Measurements from ENCODE around the gene CGREF1. TPM values are rescaled to one million over a fixed set of nuclear protein-coding genes. Genes with fewer than 3 reads are reported as not detected.

CGREF1 gene
- total RNA-seq, 1 experiment from 2014 or later: 4.0 TPM

DNA sequence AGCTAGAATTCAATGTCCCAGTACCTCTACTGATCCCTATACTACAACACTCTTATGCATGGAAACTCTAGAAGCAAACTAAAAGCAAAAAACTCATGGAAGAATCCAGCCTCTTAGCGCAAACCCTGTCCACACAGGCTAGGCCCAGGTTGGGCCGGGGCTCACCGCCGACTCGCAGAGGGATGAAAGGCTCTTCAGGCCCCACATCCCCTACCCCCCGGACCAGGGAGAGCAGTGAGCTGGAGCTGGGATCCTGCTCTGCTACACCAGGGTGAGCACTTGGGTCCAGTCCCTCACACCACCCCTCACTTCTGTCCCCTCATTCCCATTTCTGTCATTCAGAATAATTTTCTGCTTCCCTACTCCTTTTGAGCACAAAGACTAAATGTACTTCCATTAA is 49.5 kb downstream of the CGREF1 start:
- no peak overlapping the region for H3K27ac ChIP-seq (ENCODE audit: low read depth, low read length)
- ChIA-PET RAD21 (ENCODE audit: low non-redundant PET in 1 of 2, low total read pairs in 2 of 2, uncharacterized antibody in 2 of 2, unreplicated experiment in 2 of 2) (no interaction called here), CTCF (no interaction called here), POLR2A (no interaction called here)
- peaks cover 16 to 17% of the 10 kb centered on the region in 2 experiments; a peak in 3 of 4 replicates for H3K36me3 ChIP-seq (ENCODE audit: control insufficient read depth in 1 of 2, insufficient read depth in 2 of 2, low read length in 2 of 2)
- no peaks in the 10 kb centered on the region for H3K9me2 ChIP-seq (ENCODE audit: insufficient read depth)
- no peaks in the 10 kb centered on the region for H4K20me1 ChIP-seq (ENCODE audit: insufficient read depth)
- intact Hi-C loops (cut with micrococcal nuclease): no loop called here
- no TSS peak for BruUV-seq (replicated peaks)
- H3K27me3 ChIP-seq (ENCODE audit: insufficient read depth, low read length): no peaks in the 10 kb centered on the region
- ATAC-seq (no peak), DNase-seq (ENCODE audit: low read depth, low spot score) (no peak)
- no peaks in the 10 kb centered on the region for H3K9me3 ChIP-seq (ENCODE audit: control insufficient read depth in 1 of 2, insufficient read depth in 1 of 2, low read depth in 1 of 2, low read length in 2 of 2)
- H3K4me1 ChIP-seq (ENCODE audit: control insufficient read depth in 1 of 2, insufficient read depth in 2 of 2, low read length in 2 of 2): peaks cover 7 to 18% of the 10 kb centered on the region in 2 experiments
- no peak for TF ChIP-seq EGR1 (IDR thresholded peaks at IDR 0.05; ENCODE audit: low read depth)
- TF ChIP-seq SIN3A (IDR thresholded peaks at IDR 0.05; ENCODE audit: low read depth): no peak
- TF ChIP-seq, protein P1, sequence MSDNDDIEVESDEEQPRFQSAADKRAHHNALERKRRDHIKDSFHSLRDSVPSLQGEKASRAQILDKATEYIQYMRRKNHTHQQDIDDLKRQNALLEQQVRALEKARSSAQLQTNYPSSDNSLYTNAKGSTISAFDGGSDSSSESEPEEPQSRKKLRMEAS (IDR thresholded peaks at IDR 0.05): no peak
- no peak for TF ChIP-seq POLR2AphosphoS5 (IDR thresholded peaks at IDR 0.05; ENCODE audit: low read depth, low read length)
- TF ChIP-seq ZFX (IDR thresholded peaks at IDR 0.05): no peak
- TF ChIP-seq, protein P2, sequence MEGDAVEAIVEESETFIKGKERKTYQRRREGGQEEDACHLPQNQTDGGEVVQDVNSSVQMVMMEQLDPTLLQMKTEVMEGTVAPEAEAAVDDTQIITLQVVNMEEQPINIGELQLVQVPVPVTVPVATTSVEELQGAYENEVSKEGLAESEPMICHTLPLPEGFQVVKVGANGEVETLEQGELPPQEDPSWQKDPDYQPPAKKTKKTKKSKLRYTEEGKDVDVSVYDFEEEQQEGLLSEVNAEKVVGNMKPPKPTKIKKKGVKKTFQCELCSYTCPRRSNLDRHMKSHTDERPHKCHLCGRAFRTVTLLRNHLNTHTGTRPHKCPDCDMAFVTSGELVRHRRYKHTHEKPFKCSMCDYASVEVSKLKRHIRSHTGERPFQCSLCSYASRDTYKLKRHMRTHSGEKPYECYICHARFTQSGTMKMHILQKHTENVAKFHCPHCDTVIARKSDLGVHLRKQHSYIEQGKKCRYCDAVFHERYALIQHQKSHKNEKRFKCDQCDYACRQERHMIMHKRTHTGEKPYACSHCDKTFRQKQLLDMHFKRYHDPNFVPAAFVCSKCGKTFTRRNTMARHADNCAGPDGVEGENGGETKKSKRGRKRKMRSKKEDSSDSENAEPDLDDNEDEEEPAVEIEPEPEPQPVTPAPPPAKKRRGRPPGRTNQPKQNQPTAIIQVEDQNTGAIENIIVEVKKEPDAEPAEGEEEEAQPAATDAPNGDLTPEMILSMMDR (IDR thresholded peaks at IDR 0.05 in 2 of 3, conservative IDR thresholded peaks at IDR 0.05 in 1 of 3; ENCODE audit: borderline replicate concordance in 1 of 3, insufficient read depth in 1 of 3, low read depth in 2 of 3, low read length in 2 of 3): no peak
- TF ChIP-seq TCF7L2 (IDR thresholded peaks at IDR 0.05; ENCODE audit: borderline replicate concordance, extremely low read depth, insufficient read depth, insufficient read length): no peak
- TF ChIP-seq YY1 (IDR thresholded peaks at IDR 0.05; ENCODE audit: extremely low read depth, insufficient replicate concordance, low read depth, low read length): no peak
- TF ChIP-seq, protein P3, sequence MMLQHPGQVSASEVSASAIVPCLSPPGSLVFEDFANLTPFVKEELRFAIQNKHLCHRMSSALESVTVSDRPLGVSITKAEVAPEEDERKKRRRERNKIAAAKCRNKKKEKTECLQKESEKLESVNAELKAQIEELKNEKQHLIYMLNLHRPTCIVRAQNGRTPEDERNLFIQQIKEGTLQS (IDR thresholded peaks at IDR 0.05): no peak
- TF ChIP-seq RAD21 (IDR thresholded peaks at IDR 0.05; ENCODE audit: low read depth): no peak
- TF ChIP-seq SRF (IDR thresholded peaks at IDR 0.05; ENCODE audit: low read depth): no peak
- no peak for TF ChIP-seq ZBTB33 (IDR thresholded peaks at IDR 0.05; ENCODE audit: extremely low read depth, insufficient replicate concordance, low read length)
- no peak overlapping the region for H3K4me3 ChIP-seq (replicated peaks in 1 of 2; ENCODE audit: low read depth in 1 of 2, low read length in 2 of 2)
- peak overlapping the region; percentile 89 for H3K4me2 ChIP-seq (ENCODE audit: low read length)
- peaks cover 33% of the 10 kb centered on the region for H3K79me2 ChIP-seq (ENCODE audit: insufficient read depth, low read length)
- no peak overlapping the region for H2AFZ ChIP-seq (ENCODE audit: low read depth, low read length, poor library complexity, severe bottlenecking)
- no peak overlapping the region for H3K9ac ChIP-seq (ENCODE audit: low read length)

Measured in HCT116 (cell line).